DMS79 treated with DMSO at 0.1 percent for 48 hours (cell line): ENCODE measurements around the gene TTPAL.

Experiments used
- DNase-seq: peaks from one replicate; lab custom pipeline; 2025; lab: John Stamatoyannopoulos, UW

TTPAL gene

GRCh38 chr20:44497761-44498160, 22.1 kb downstream of the TTPAL start:
- DNase-seq, result no peak

GRCh38 chr20:44500221-44500620, 24.5 kb downstream of the TTPAL start:
- no peak for DNase-seq

- no peak for DNase-seq
Measured at GRCh38 chr20:44501448-44501847, 25.8 kb downstream of the TTPAL start.

GRCh38 chr20:44502968-44503367, 27.3 kb downstream of the TTPAL start:
- DNase-seq, result no peak

GRCh38 chr20:44504402-44505307, 29.0 kb downstream of the TTPAL start:
- no peak for DNase-seq

- DNase-seq, result no peak
Measured at GRCh38 chr20:44509762-44510161, 34.1 kb downstream of the TTPAL start.

GRCh38 chr20:44513871-44514270, 38.2 kb downstream of the TTPAL start:
- no peak for DNase-seq

- DNase-seq, result no peak
Measured at GRCh38 chr20:44516491-44516890, 40.8 kb downstream of the TTPAL start.

GRCh38 chr20:44517454-44517853, 41.8 kb downstream of the TTPAL start:
- DNase-seq, result no peak

- no peak for DNase-seq
Measured at GRCh38 chr20:44518248-44518647, 42.6 kb downstream of the TTPAL start.

- DNase-seq, result no peak
Measured at GRCh38 chr20:44520881-44521280, 45.2 kb downstream of the TTPAL start.

- DNase-seq, result peak; percentile 58
Measured at GRCh38 chr20:44521484-44522481, 46.1 kb downstream of the TTPAL start, which contains the start of gene SERINC3. Gene SERINC3 (minus strand): TSS chr20:44522070. CDS start chr20:44521951, 119 bp downstream.

GRCh38 chr20:44522841-44523240, 47.2 kb downstream of the TTPAL start:
- no peak for DNase-seq

- DNase-seq, result no peak
Measured at GRCh38 chr20:44523746-44524145, 48.1 kb downstream of the TTPAL start.

GRCh38 chr20:44526129-44526528, 50.5 kb downstream of the TTPAL start:
- no peak for DNase-seq

GRCh38 chr20:44527716-44528199, 52.1 kb downstream of the TTPAL start:
- DNase-seq, result no peak

- no peak for DNase-seq
Measured at GRCh38 chr20:44528309-44528708, 52.6 kb downstream of the TTPAL start.

- no peak for DNase-seq
Measured at GRCh38 chr20:44532259-44532980, 56.7 kb downstream of the TTPAL start.

GRCh38 chr20:44532981-44533331, 57.3 kb downstream of the TTPAL start:
- DNase-seq, result no peak

GRCh38 chr20:44533928-44534327, 58.3 kb downstream of the TTPAL start:
- DNase-seq, result no peak

GRCh38 chr20:44536175-44536574, 60.5 kb downstream of the TTPAL start:
- DNase-seq, result no peak

- no peak for DNase-seq
Measured at GRCh38 chr20:44537993-44538392, 62.3 kb downstream of the TTPAL start.
